CD4-positive, alpha-beta T cell (primary cell): ENCODE data around the gene ZNF385B. TPM values are rescaled to one million over a fixed set of nuclear protein-coding genes. Genes with fewer than 3 reads are reported as not detected.

ENCODE experiments used
- ATAC-seq: fragments of 200-7000 bp; cut with Tn5 transposase; one replicate; pipeline ENCODE4 v1.10.0; 2022; ENCODE audit warnings: mild to moderate bottlenecking; ENCODE audit not compliant: poor library complexity
- CTCF ChIA-PET: fragments of 350-600 bp; sonication (Branson Sonifier 250); formaldehyde crosslinking; loops from one replicate; lab custom pipeline; 2021; ENCODE audit warnings: antibody characterized with exemption, inconsistent platforms; lab: Charles Lee
- POLR2A ChIA-PET: fragments of 350-600 bp; sonication (Branson Sonifier 250); formaldehyde crosslinking; loops from one replicate; lab custom pipeline; 2021; ENCODE audit warnings: antibody characterized with exemption, inconsistent platforms; lab: Charles Lee
- DNase-seq, 14 experiments: peaks; one replicate each; pipeline ENCODE4 v3.0.0-alpha.2; 2013 to 2020; ENCODE audit warnings: mixed read lengths in 2 of 14
- H3K27ac ChIP-seq, 2 donors: one replicate each; pipeline versions ENCODE4 v1.5.1 to v1.7.0; 2013; ENCODE audit warnings: low read length in 2 of 2, low read depth in 1 of 2, mild to moderate bottlenecking in 1 of 2
- H3K27me3 ChIP-seq, 2 experiments: 1 replicate in 1 of 2; 2 replicates in 1 of 2; pipeline versions ENCODE4 v1.6.1 to v1.7.0; 2013; ENCODE audit warnings: low read length in 2 of 2, control low read depth in 1 of 2, mild to moderate bottlenecking in 1 of 2, moderate library complexity in 1 of 2; ENCODE audit not compliant: insufficient read depth in 2 of 2, control insufficient read depth in 1 of 2
- H3K36me3 ChIP-seq: one replicate; pipeline ENCODE4 v1.6.1; 2013; ENCODE audit warnings: low read length, control low read depth; ENCODE audit not compliant: insufficient read depth
- H3K4me1 ChIP-seq: one replicate; pipeline ENCODE4 v1.6.1; 2013; ENCODE audit warnings: low read length, control low read depth; ENCODE audit not compliant: insufficient read depth
- H3K4me3 ChIP-seq: one replicate; pipeline ENCODE4 v1.5.1; 2013; ENCODE audit warnings: mild to moderate bottlenecking, low read length, moderate library complexity
- H3K9me3 ChIP-seq, 2 experiments: 1 replicate in 1 of 2; 2 replicates in 1 of 2; pipeline versions ENCODE4 v1.6.1 to v1.7.0; 2013; ENCODE audit warnings: low read length in 2 of 2, mild to moderate bottlenecking in 2 of 2, control low read depth in 1 of 2, moderate library complexity in 1 of 2; ENCODE audit not compliant: control insufficient read depth in 1 of 2, insufficient read depth in 1 of 2
- H3K27ac Mint-ChIP-seq: one replicate; pipeline ENCODE4 v1.8.0; 2020; ENCODE audit warnings: mixed read lengths
- H3K27me3 Mint-ChIP-seq: one replicate; pipeline ENCODE4 v1.8.0; 2021; ENCODE audit warnings: mixed read lengths
- H3K36me3 Mint-ChIP-seq: one replicate; pipeline ENCODE4 v1.8.0; 2021; ENCODE audit warnings: low read depth, mixed read lengths
- H3K4me1 Mint-ChIP-seq: one replicate; pipeline ENCODE4 v1.8.0; 2021; ENCODE audit warnings: low read depth, mixed read lengths
- H3K4me3 Mint-ChIP-seq: one replicate; pipeline ENCODE4 v1.8.0; 2020; ENCODE audit warnings: mild to moderate bottlenecking, mixed read lengths
- H3K9me3 Mint-ChIP-seq: one replicate; pipeline ENCODE4 v1.8.0; 2020; ENCODE audit warnings: mixed read lengths
- intact Hi-C, 2 experiments: fragments of 100-400 bp; cut with DNase I in 1 of 2; cut with micrococcal nuclease in 1 of 2; formaldehyde crosslinking; loops; one replicate each; pipeline versions ENCODE4 v1.15.1 to v1.9.0; 2023 to 2025; cut with DNase I, micrococcal nuclease
- total RNA-seq, 174 experiments: library from RNA in 2 of 174; stranded (reverse) in 2 of 174; gene quantifications; one replicate each; pipeline ENCODE4 v1.2.3 and lab custom pipeline; 2021 to 2026
- TF ChIP-seq, protein P1 (sequence below): fragments of 200-600 bp; IDR thresholded peaks from one replicate; pipeline ENCODE4 v1.8.0; 2022; ENCODE audit warnings: antibody characterized with exemption, mild to moderate bottlenecking

Gene ZNF385B
- total RNA-seq, 2 experiments from 2014 or later: not detected

DNA sequence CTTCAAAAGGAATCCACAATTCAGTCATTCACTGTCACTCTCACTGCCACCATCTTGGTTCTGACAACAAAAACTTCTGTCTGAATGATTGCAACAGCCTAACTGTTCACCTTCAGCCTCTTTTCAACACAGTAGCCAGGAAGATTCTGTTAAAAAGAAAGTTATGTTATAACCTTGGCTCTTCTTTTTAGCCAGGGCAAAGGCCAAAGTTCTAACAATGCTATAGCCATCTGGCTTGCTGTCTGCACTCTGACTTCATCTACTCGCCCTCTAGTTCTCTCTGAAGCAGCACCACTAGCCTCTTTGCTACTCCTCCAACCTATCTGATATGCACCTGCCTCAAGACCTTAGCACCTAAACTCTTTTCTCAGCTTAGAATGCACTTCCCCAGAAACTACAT lies 158.5 kb downstream of the ZNF385B start:
- ATAC-seq (no peak), DNase-seq (no peak)
- TF ChIP-seq, protein P1, sequence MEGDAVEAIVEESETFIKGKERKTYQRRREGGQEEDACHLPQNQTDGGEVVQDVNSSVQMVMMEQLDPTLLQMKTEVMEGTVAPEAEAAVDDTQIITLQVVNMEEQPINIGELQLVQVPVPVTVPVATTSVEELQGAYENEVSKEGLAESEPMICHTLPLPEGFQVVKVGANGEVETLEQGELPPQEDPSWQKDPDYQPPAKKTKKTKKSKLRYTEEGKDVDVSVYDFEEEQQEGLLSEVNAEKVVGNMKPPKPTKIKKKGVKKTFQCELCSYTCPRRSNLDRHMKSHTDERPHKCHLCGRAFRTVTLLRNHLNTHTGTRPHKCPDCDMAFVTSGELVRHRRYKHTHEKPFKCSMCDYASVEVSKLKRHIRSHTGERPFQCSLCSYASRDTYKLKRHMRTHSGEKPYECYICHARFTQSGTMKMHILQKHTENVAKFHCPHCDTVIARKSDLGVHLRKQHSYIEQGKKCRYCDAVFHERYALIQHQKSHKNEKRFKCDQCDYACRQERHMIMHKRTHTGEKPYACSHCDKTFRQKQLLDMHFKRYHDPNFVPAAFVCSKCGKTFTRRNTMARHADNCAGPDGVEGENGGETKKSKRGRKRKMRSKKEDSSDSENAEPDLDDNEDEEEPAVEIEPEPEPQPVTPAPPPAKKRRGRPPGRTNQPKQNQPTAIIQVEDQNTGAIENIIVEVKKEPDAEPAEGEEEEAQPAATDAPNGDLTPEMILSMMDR: no peak
- intact Hi-C loops: no loop called here
- ChIA-PET POLR2A (no interaction called here), CTCF (no interaction called here)
- Histone ChIP-seq H3K27me3 (no peaks in the 10 kb centered on the region), H3K4me1 (no peaks in the 10 kb centered on the region), H3K27ac (no peak overlapping the region), H3K36me3 (no peaks in the 10 kb centered on the region), H3K9me3 (no peaks in the 10 kb centered on the region), H3K4me3 (no peak overlapping the region)
- H3K27ac Mint-ChIP-seq: no peak overlapping the region
- peaks cover 6% of the 10 kb centered on the region for H3K27me3 Mint-ChIP-seq
- no peaks in the 10 kb centered on the region for H3K9me3 Mint-ChIP-seq
- no peaks in the 10 kb centered on the region for H3K4me1 Mint-ChIP-seq
- H3K4me3 Mint-ChIP-seq: no peak overlapping the region
- no peaks in the 10 kb centered on the region for H3K36me3 Mint-ChIP-seq

DNA sequence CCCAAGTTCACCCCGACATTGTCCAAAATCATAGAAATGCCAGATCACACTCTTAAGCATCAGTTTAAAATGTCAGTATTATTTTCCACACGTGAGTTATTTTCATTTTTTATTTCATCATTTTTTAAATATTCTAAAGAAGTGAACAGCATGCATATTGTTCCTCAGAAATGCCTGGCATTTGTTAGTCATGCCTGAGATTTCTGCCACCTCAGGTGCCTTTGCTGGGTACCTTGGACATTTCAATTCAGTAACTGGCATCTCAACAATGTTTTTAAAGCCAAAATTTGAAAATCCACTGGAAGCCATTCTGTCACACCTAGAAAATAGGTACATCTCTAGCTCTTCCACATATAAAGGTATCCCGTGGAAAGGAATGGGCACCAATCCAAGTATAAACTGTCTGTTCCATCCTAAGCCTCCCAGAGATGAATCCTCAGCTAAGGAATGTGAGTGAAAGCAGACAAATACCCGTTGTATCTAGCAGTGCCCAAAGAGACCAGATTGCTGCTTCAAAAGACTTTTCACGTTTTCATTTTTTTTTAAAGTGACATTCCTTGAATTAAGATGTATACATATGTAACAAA lies 159.8 kb downstream of the ZNF385B start:
- no peak for DNase-seq
- CTCF ChIA-PET: no interaction called here
- H3K27ac Mint-ChIP-seq: no peak overlapping the region
- Histone ChIP-seq H3K4me3 (no peak overlapping the region), H3K27me3 (no peaks in the 10 kb centered on the region), H3K9me3 (no peaks in the 10 kb centered on the region), H3K4me1 (no peaks in the 10 kb centered on the region), H3K36me3 (no peaks in the 10 kb centered on the region), H3K27ac (no peak overlapping the region)
- intact Hi-C loops: no loop called here
- no peaks in the 10 kb centered on the region for H3K9me3 Mint-ChIP-seq
- no peaks in the 10 kb centered on the region for H3K4me1 Mint-ChIP-seq
- POLR2A ChIA-PET: no interaction called here
- ATAC-seq: no peak
- peaks cover 6% of the 10 kb centered on the region for H3K27me3 Mint-ChIP-seq
- H3K4me3 Mint-ChIP-seq: no peak overlapping the region
- TF ChIP-seq, protein P1: no peak
- H3K36me3 Mint-ChIP-seq: no peaks in the 10 kb centered on the region

DNA sequence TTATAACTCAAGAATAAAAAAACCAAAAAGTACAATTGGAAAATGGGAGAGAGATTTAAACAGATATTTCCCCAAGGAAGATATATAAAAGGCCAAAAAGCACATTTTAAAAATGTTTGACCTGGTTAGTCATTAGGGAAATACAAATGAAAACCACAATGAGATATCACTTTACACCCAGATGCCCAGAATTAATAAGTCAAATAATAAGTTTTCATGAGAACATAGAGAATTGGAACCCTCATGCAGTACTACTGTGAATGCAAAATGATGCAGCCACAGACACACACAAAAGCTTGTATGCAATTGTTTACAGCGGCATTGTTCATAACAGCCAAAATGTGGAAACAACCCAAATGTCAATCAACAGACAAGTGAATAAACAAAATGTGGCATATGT lies 165.9 kb downstream of the ZNF385B start:
- H3K36me3 ChIP-seq: no peaks in the 10 kb centered on the region
- CTCF ChIA-PET: no interaction called here
- intact Hi-C loops: no loop called here
- H3K27me3 ChIP-seq: no peaks in the 10 kb centered on the region
- ATAC-seq (no peak), DNase-seq (no peak)
- H3K4me3 ChIP-seq: no peak overlapping the region
- no peaks in the 10 kb centered on the region for H3K4me1 Mint-ChIP-seq
- H3K9me3 Mint-ChIP-seq: no peaks in the 10 kb centered on the region
- no peak overlapping the region for H3K27ac Mint-ChIP-seq
- TF ChIP-seq, protein P1: no peak
- H3K27ac ChIP-seq: no peak overlapping the region
- H3K4me3 Mint-ChIP-seq: no peak overlapping the region
- H3K36me3 Mint-ChIP-seq: no peaks in the 10 kb centered on the region
- no peaks in the 10 kb centered on the region for H3K4me1 ChIP-seq
- POLR2A ChIA-PET: no interaction called here
- H3K27me3 Mint-ChIP-seq: peaks cover 5% of the 10 kb centered on the region
- no peaks in the 10 kb centered on the region for H3K9me3 ChIP-seq
